ENCODE data around the gene EGFR.

DNA sequence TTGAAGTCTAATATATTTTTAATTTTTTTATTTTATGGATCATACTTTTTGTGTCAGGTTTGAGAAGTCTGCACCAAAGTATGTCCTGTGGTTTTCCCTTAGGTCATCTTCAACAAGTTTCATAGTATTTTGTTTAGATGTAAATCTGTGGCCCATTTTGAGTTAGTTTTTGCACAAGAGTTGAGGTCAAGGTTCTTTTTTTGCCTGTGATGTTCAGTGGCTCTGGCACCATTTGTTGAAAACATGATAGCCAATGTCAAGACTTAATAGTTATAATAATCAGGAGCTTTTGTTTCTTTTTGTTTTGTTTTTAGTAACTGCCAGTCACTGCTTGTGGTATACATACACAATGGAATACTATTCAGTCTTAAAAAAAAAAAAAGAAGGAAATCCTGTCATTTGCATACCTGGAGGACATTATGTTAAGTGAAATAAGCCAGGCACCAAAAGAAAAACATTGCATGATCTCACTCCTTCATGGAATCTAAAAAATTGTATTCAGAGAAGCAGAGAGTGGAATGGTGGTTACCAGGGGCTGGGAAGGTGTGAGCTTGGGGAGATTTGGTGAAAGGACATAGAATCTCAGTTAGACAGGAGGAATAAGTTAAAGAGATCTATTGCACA, 61.3 kb downstream of the EGFR start:
- TF ChIP-seq, protein P1, sequence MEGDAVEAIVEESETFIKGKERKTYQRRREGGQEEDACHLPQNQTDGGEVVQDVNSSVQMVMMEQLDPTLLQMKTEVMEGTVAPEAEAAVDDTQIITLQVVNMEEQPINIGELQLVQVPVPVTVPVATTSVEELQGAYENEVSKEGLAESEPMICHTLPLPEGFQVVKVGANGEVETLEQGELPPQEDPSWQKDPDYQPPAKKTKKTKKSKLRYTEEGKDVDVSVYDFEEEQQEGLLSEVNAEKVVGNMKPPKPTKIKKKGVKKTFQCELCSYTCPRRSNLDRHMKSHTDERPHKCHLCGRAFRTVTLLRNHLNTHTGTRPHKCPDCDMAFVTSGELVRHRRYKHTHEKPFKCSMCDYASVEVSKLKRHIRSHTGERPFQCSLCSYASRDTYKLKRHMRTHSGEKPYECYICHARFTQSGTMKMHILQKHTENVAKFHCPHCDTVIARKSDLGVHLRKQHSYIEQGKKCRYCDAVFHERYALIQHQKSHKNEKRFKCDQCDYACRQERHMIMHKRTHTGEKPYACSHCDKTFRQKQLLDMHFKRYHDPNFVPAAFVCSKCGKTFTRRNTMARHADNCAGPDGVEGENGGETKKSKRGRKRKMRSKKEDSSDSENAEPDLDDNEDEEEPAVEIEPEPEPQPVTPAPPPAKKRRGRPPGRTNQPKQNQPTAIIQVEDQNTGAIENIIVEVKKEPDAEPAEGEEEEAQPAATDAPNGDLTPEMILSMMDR (IDR thresholded peaks at IDR 0.05; ENCODE audit: low read depth, low read length, poor library complexity, severe bottlenecking) = no peak
- TF ChIP-seq EZH2phosphoT487 (IDR thresholded peaks at IDR 0.05; ENCODE audit: borderline replicate concordance, low read length) = no peak
